Caco-2 (cell line): ENCODE data around the gene PODXL2. TPM values are rescaled to one million over a fixed set of nuclear protein-coding genes. Genes with fewer than 3 reads are reported as not detected.

Experiments used
- BruUV-seq: library from RNA; stranded (reverse); fragments of 400-500 nt; replicated peaks from 2 replicates; lab custom pipeline; 2021; lab: Mats Ljungman, UMichigan
- CTCF ChIA-PET: fragments of 300-600 bp; sonication (Branson Sonifier 250); formaldehyde crosslinking; loops from one replicate; lab custom pipeline; 2022; ENCODE audit warnings: antibody characterized with exemption; lab: Charles Lee
- POLR2A ChIA-PET: fragments of 300-600 bp; sonication (Branson Sonifier 250); formaldehyde crosslinking; loops from one replicate; lab custom pipeline; 2022; ENCODE audit warnings: antibody characterized with exemption; lab: Charles Lee
- DNase-seq, 2 experiments: peaks; one replicate each; pipeline versions ENCODE4 v3.0.0 to v3.0.0-alpha.2; 2020 to 2022
- H3K27me3 ChIP-seq: replicated peaks from 2 replicates; pipeline ENCODE4 v1.6.0; 2011; ENCODE audit warnings: low read length; ENCODE audit not compliant: control insufficient read depth, insufficient read depth
- H3K36me3 ChIP-seq: 2 replicates; pipeline ENCODE4 v1.5.1; 2011; ENCODE audit warnings: low read length; ENCODE audit not compliant: control insufficient read depth, insufficient read depth
- H3K4me1 ChIP-seq: fragments of 250-450 bp; sonication (Bioruptor Pico); 2 replicates; pipeline ENCODE4 v1.5.1; 2020; ENCODE audit warnings: mild to moderate bottlenecking
- H3K4me3 ChIP-seq: 2 replicates; pipeline ENCODE4 v1.5.1; 2011; ENCODE audit warnings: low read depth, mild to moderate bottlenecking, control low read depth, low read length
- H3K9me3 ChIP-seq: fragments of 250-450 bp; sonication (Bioruptor Pico); 2 replicates; pipeline ENCODE4 v1.5.1; 2020; ENCODE audit warnings: mild to moderate bottlenecking, moderate library complexity
- H3K27ac Mint-ChIP-seq: one replicate; pipeline ENCODE4 v1.8.0; 2022; ENCODE audit warnings: mixed read lengths; ENCODE audit not compliant: unreplicated experiment
- H3K27me3 Mint-ChIP-seq: one replicate; pipeline ENCODE4 v1.8.0; 2022; ENCODE audit warnings: mixed read lengths; ENCODE audit not compliant: insufficient read depth, unreplicated experiment
- H3K36me3 Mint-ChIP-seq: one replicate; pipeline ENCODE4 v1.8.0; 2022; ENCODE audit warnings: mild to moderate bottlenecking, mixed read lengths; ENCODE audit not compliant: insufficient read depth, unreplicated experiment
- H3K4me1 Mint-ChIP-seq: one replicate; pipeline ENCODE4 v1.8.0; 2022; ENCODE audit warnings: low read depth, mixed read lengths; ENCODE audit not compliant: unreplicated experiment
- H3K4me3 Mint-ChIP-seq: one replicate; pipeline ENCODE4 v1.8.0; 2022; ENCODE audit warnings: mild to moderate bottlenecking, moderate library complexity, mixed read lengths; ENCODE audit not compliant: unreplicated experiment
- H3K9me3 Mint-ChIP-seq: one replicate; pipeline ENCODE4 v1.8.0; 2022; ENCODE audit warnings: mixed read lengths; ENCODE audit not compliant: unreplicated experiment
- intact Hi-C: fragments of 100-400 bp; cut with micrococcal nuclease; formaldehyde crosslinking; loops from one replicate; pipeline ENCODE4 v1.10.0; 2022; ENCODE audit not compliant: unreplicated experiment
- total RNA-seq: library from RNA; stranded (reverse); gene quantifications from 2 replicates; pipeline ENCODE4 v1.2.3, GENCODE V29; 2022
- TF ChIP-seq, protein P1 (sequence below), 2 experiments: fragments of 200-600 bp in 1 of 2; IDR thresholded peaks; 1 replicate in 1 of 2; 2 replicates in 1 of 2; pipeline versions ENCODE4 v1.5.1 to v1.8.0; 2011 to 2022; ENCODE audit warnings: antibody characterized with exemption in 1 of 2, control low read depth in 1 of 2, inconsistent platforms in 1 of 2, low read depth in 1 of 2, low read length in 1 of 2, mild to moderate bottlenecking in 1 of 2, moderate library complexity in 1 of 2; ENCODE audit not compliant: insufficient read depth in 1 of 2, severe bottlenecking in 1 of 2, unreplicated experiment in 1 of 2

The PODXL2 gene
- total RNA-seq, 1 experiment from 2014 or later, result 39.1 TPM

DNA sequence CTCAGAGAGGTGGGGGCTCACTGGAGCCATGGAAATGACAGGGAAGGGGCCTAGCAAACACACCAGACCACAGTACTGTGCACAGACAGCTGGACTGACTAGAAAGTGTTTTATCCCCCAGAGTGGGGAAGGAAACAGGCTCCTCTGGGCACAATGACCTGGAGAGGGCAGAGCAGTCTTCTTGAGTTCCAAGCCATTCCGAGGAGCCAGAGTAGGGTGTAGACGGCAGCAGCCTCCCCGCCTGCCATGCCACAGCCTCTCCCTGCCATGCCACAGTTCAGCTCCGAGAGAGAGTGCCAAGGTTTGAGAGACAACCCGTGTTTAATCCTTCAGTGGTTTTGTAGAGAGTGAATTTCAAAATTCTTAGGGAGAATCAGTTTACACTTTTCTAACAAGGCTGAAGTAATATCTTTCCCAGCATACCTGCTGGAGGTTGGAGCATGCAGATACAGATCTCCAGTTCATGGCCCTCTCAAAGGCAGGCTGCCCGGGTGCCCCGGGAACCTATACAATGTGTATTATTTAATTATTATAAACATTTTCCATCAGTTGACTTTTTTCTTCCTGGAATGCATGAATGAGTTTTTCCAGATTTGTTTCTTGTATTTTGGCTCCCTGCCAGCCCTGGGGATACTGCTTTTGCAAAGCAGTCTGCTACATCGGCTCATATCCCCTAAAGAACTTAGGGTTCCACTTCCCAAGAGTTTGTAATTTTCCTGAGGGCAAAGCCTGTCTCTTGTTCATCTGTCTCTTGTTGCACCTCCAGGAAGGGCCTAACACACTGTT is 3.2 kb downstream of the PODXL2 start:
- ChIA-PET CTCF (no interaction called here), POLR2A (interaction anchor here (0.6 kb wide), 1 partner anchor 19 kb away, joined by 4 read pairs; no protein-coding TSS in a partner anchor)
- Mint-ChIP-seq H3K4me1 (peaks cover 19% of the 10 kb centered on the region), H3K27ac (no peak overlapping the region), H3K36me3 (no peaks in the 10 kb centered on the region), H3K4me3 (no peak overlapping the region), H3K9me3 (no peaks in the 10 kb centered on the region), H3K27me3 (peaks cover 3% of the 10 kb centered on the region)
- Histone ChIP-seq H3K27me3 (no peaks in the 10 kb centered on the region), H3K9me3 (no peaks in the 10 kb centered on the region), H3K4me3 (no peak overlapping the region), H3K36me3 (no peaks in the 10 kb centered on the region), H3K4me1 (peaks cover 13% of the 10 kb centered on the region; the same call in 1 of the 2 replicates)
- DNase-seq, result no peak
- no TSS peak for BruUV-seq
- intact Hi-C loops, result no loop called here
- TF ChIP-seq, protein P1, sequence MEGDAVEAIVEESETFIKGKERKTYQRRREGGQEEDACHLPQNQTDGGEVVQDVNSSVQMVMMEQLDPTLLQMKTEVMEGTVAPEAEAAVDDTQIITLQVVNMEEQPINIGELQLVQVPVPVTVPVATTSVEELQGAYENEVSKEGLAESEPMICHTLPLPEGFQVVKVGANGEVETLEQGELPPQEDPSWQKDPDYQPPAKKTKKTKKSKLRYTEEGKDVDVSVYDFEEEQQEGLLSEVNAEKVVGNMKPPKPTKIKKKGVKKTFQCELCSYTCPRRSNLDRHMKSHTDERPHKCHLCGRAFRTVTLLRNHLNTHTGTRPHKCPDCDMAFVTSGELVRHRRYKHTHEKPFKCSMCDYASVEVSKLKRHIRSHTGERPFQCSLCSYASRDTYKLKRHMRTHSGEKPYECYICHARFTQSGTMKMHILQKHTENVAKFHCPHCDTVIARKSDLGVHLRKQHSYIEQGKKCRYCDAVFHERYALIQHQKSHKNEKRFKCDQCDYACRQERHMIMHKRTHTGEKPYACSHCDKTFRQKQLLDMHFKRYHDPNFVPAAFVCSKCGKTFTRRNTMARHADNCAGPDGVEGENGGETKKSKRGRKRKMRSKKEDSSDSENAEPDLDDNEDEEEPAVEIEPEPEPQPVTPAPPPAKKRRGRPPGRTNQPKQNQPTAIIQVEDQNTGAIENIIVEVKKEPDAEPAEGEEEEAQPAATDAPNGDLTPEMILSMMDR (IDR thresholded peaks at IDR 0.05; ENCODE audit: insufficient read depth in 1 of 2, low read depth in 1 of 2, low read length in 1 of 2, severe bottlenecking in 1 of 2, unreplicated experiment in 1 of 2), result no peak

DNA sequence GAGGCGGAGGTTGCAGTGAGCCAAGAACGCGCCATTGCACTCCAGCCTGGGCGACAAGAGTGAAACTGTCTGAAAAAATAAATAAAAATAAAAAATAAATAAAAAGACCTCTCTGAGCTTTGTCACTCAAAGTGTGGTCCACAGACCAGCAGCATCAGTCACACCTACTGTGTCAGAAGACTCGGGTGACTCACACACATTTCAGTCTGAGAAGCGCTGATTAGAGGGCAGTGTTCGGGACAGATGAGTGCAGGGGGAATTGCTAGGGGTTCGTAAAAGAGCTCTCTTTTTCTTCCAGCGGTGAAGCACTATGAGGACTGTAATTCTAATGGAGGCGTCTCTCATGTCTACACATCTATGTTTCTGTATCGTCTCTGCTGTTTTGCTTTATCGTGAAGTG is 5.7 kb downstream of the PODXL2 start:
- TF ChIP-seq, protein P1 (IDR thresholded peaks at IDR 0.05; ENCODE audit: insufficient read depth in 1 of 2, low read depth in 1 of 2, low read length in 1 of 2, severe bottlenecking in 1 of 2, unreplicated experiment in 1 of 2), result no peak
- Mint-ChIP-seq H3K36me3 (no peaks in the 10 kb centered on the region), H3K4me1 (peaks cover 12% of the 10 kb centered on the region), H3K27ac (no peak overlapping the region), H3K9me3 (no peaks in the 10 kb centered on the region), H3K4me3 (no peak overlapping the region), H3K27me3 (no peaks in the 10 kb centered on the region)
- no peaks in the 10 kb centered on the region for H3K9me3 ChIP-seq
- BruUV-seq, result no TSS peak
- DNase-seq, result no peak
- H3K4me1 ChIP-seq, result 0 out of 2 replicates have a peak, but pooled peaks cover 8% of the 10 kb centered on the region
- H3K4me3 ChIP-seq, result no peak overlapping the region
- intact Hi-C loops, result no loop called here
- ChIA-PET POLR2A (no interaction called here), CTCF (interaction anchor here (0.5 to 1.1 kb wide), 3 partner anchors 17 to 360 kb away, joined by 3 to 6 read pairs (median 4); partner anchors contain the start of gene MCM2)
- no peaks in the 10 kb centered on the region for H3K36me3 ChIP-seq
- H3K27me3 ChIP-seq, result no peaks in the 10 kb centered on the region

DNA sequence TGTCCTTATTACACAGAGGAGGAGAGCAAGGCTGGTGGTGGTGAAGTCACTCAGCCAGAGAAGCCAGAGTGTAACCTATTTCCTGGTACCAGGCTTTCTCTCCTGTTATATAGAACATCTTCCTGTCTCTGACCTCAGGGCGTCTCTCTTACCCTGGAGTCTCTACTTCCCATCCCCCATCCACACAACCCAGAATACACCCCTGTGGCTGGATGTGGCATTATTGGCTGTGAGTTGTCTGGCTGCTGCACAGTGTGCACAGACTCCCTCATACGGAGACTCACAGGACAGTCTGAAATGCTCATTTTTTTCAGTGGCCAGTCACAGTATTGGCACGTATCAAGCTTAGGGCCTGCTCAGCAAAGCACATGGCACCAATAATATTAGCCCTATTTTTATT is 8.6 kb downstream of the PODXL2 start:
- CTCF ChIA-PET, result no interaction called here
- POLR2A ChIA-PET, result no interaction called here
- Histone ChIP-seq H3K9me3 (no peaks in the 10 kb centered on the region), H3K36me3 (no peaks in the 10 kb centered on the region; the same call in 1 of the 2 replicates), H3K4me1 (no peaks in the 10 kb centered on the region), H3K4me3 (no peak overlapping the region), H3K27me3 (no peaks in the 10 kb centered on the region)
- Mint-ChIP-seq H3K27ac (no peak overlapping the region), H3K4me1 (no peaks in the 10 kb centered on the region), H3K9me3 (no peaks in the 10 kb centered on the region), H3K4me3 (no peak overlapping the region), H3K36me3 (peaks cover 6% of the 10 kb centered on the region), H3K27me3 (no peaks in the 10 kb centered on the region)
- TF ChIP-seq, protein P1 (IDR thresholded peaks at IDR 0.05; ENCODE audit: insufficient read depth in 1 of 2, low read depth in 1 of 2, low read length in 1 of 2, severe bottlenecking in 1 of 2, unreplicated experiment in 1 of 2), result no peak
- BruUV-seq, result no TSS peak
- intact Hi-C loops, result no loop called here
- DNase-seq, result no peak
